ENCODE measurements around the gene DCXR. TPM values are rescaled to one million over a fixed set of nuclear protein-coding genes. Genes with fewer than 3 reads are reported as not detected.

Gene DCXR
- total and polyA plus RNA-seq, 2 of the 13 experiments (the other 11 are each of a cell fraction or from before 2014, with no cell fraction given): 287 to 311 TPM

- TF ChIP-seq RBAK (CRISPR knock-in tag; IDR thresholded peaks at IDR 0.05): no peak
- TF ChIP-seq ZIK1 (CRISPR knock-in tag; IDR thresholded peaks at IDR 0.05; ENCODE audit: borderline replicate concordance, low read depth): peak; percentile 58; the same call in 1 of the 2 replicates
- TF ChIP-seq NKX3-1 (CRISPR knock-in tag; IDR thresholded peaks at IDR 0.05): peak; percentile 69; the same call in 1 of the 2 replicates
- TF ChIP-seq HOXA3 (CRISPR knock-in tag; IDR thresholded peaks at IDR 0.05): peak; percentile 64; the same call in 1 of the 2 replicates
- TF ChIP-seq ZNF678 (CRISPR knock-in tag; IDR thresholded peaks at IDR 0.05): peak; percentile 89; the same call in 1 of the 2 replicates
- TF ChIP-seq MLLT10 (CRISPR knock-in tag; IDR thresholded peaks at IDR 0.05): no peak
- no peak for TF ChIP-seq DMAP1 (CRISPR knock-in tag; IDR thresholded peaks at IDR 0.05)
- peak; percentile 63; the same call in 1 of the 2 replicates for TF ChIP-seq IRF9 (CRISPR knock-in tag; IDR thresholded peaks at IDR 0.05; ENCODE audit: borderline replicate concordance)
- TF ChIP-seq NFATC3 (CRISPR knock-in tag; IDR thresholded peaks at IDR 0.05): no peak
- TF ChIP-seq MLXIP (CRISPR knock-in tag; IDR thresholded peaks at IDR 0.05; ENCODE audit: borderline replicate concordance): peak; percentile 28; the same call in 1 of the 2 replicates
- TF ChIP-seq ZNF232 (CRISPR knock-in tag; IDR thresholded peaks at IDR 0.05; ENCODE audit: borderline replicate concordance): 0 out of 2 replicates have a peak, but pooled peaks have one; percentile 61
- TF ChIP-seq DDIT3 (CRISPR knock-in tag; IDR thresholded peaks at IDR 0.05): no peak
- no peak; the same call in 1 of the 2 replicates for TF ChIP-seq FOXJ3 (CRISPR knock-in tag; IDR thresholded peaks at IDR 0.05; ENCODE audit: borderline replicate concordance)
- peak; percentile 78; the same call in 1 of the 2 replicates for TF ChIP-seq EEA1 (CRISPR knock-in tag; IDR thresholded peaks at IDR 0.05; ENCODE audit: borderline replicate concordance)
- TF ChIP-seq CENPBD1 (CRISPR knock-in tag; IDR thresholded peaks at IDR 0.05; ENCODE audit: borderline replicate concordance, low read depth): no peak
- TF ChIP-seq MTF2 (CRISPR knock-in tag; IDR thresholded peaks at IDR 0.05; ENCODE audit: borderline replicate concordance): no peak
- no peak for TF ChIP-seq ZNF121 (CRISPR knock-in tag; IDR thresholded peaks at IDR 0.05)
- TF ChIP-seq ZBTB7B (CRISPR knock-in tag; IDR thresholded peaks at IDR 0.05): 0 out of 2 replicates have a peak, but pooled peaks have one; percentile 17
- TF ChIP-seq ZFP1 (CRISPR knock-in tag; IDR thresholded peaks at IDR 0.05): no peak
- no peak; the same call in 1 of the 2 replicates for TF ChIP-seq GFI1 (CRISPR knock-in tag; IDR thresholded peaks at IDR 0.05; ENCODE audit: borderline replicate concordance)
- no peak for TF ChIP-seq THAP11 (CRISPR knock-in tag; IDR thresholded peaks at IDR 0.05)
- TF ChIP-seq ZFAT (CRISPR knock-in tag; conservative IDR thresholded peaks at IDR 0.05): no peak
- TF ChIP-seq ZBTB39 (CRISPR knock-in tag; IDR thresholded peaks at IDR 0.05): 0 out of 2 replicates have a peak, but pooled peaks have one; percentile 26
- TF ChIP-seq ATRX (CRISPR knock-in tag; IDR thresholded peaks at IDR 0.05; ENCODE audit: borderline replicate concordance): 0 out of 2 replicates have a peak, but pooled peaks have one; percentile 22
These were observed 15.1 kb downstream of the DCXR start, which contains the start of gene CENPX (continued) for GRCh38 chr17:82022310-82022980.
